Mesendoderm (in vitro differentiated cells): ENCODE results near the gene MRPL20.
"Not testable (repeated sequence)": the region's sequence is repeated elsewhere in the genome, so short reads cannot be mapped to it uniquely, and the experiment has no call there.

Experiments used
- DNase-seq: peaks from one replicate; pipeline ENCODE4 v3.0.0; 2013
- H2AK5ac ChIP-seq: 2 replicates; pipeline ENCODE4 v1.6.1; 2013; ENCODE audit warnings: low read length, inconsistent platforms
- H2BK120ac ChIP-seq: 2 replicates; pipeline ENCODE4 v1.6.1; 2013; ENCODE audit warnings: low read depth, mild to moderate bottlenecking, low read length, moderate library complexity, mixed read lengths
- H2BK15ac ChIP-seq: replicated peaks from 2 replicates; pipeline ENCODE4 v1.6.1; 2013; ENCODE audit warnings: low read depth, mild to moderate bottlenecking, moderate library complexity
- H2BK5ac ChIP-seq: 2 replicates; pipeline ENCODE4 v1.6.1; 2013; ENCODE audit warnings: low read length, inconsistent platforms
- H3K18ac ChIP-seq: 2 replicates; pipeline ENCODE4 v1.6.1; 2013; ENCODE audit warnings: mild to moderate bottlenecking, low read length, mixed read lengths
- H3K23ac ChIP-seq: one replicate; pipeline ENCODE4 v1.6.1; 2013; ENCODE audit warnings: low read length
- H3K27ac ChIP-seq: 2 replicates; pipeline ENCODE4 v1.5.1; 2013; ENCODE audit warnings: low read depth, mild to moderate bottlenecking, inconsistent platforms, low read length, moderate library complexity
- H3K27me3 ChIP-seq: 2 replicates; pipeline ENCODE4 v1.6.1; 2013; ENCODE audit warnings: low read length, control low read depth, mild to moderate bottlenecking, inconsistent platforms; ENCODE audit not compliant: insufficient read depth, poor library complexity
- H3K36me3 ChIP-seq: 2 replicates; pipeline ENCODE4 v1.6.1; 2013; ENCODE audit warnings: low read length, inconsistent platforms; ENCODE audit not compliant: control insufficient read depth, insufficient read depth
- H3K4ac ChIP-seq: one replicate; pipeline ENCODE4 v1.6.1; 2013; ENCODE audit warnings: low read depth, mild to moderate bottlenecking, low read length, moderate library complexity
- H3K4me1 ChIP-seq: 2 replicates; pipeline ENCODE4 v1.6.1; 2013; ENCODE audit warnings: low read depth, low read length, inconsistent platforms; ENCODE audit not compliant: control insufficient read depth
- H3K4me2 ChIP-seq: 2 replicates; pipeline ENCODE4 v1.6.1; 2013; ENCODE audit warnings: low read length
- H3K4me3 ChIP-seq: 2 replicates; pipeline ENCODE4 v1.5.1; 2013; ENCODE audit warnings: mild to moderate bottlenecking, low read length
- H3K56ac ChIP-seq: one replicate; pipeline ENCODE4 v1.6.1; 2013; ENCODE audit warnings: low read length
- H3K79me1 ChIP-seq: 2 replicates; pipeline ENCODE4 v1.6.1; 2013; ENCODE audit warnings: low read length, inconsistent platforms
- H3K79me2 ChIP-seq: 2 replicates; pipeline ENCODE4 v1.6.1; 2013; ENCODE audit warnings: mild to moderate bottlenecking, low read length; ENCODE audit not compliant: control insufficient read depth, insufficient read depth
- H3K9ac ChIP-seq: 2 replicates; pipeline ENCODE4 v1.6.1; 2013; ENCODE audit warnings: low read length, inconsistent platforms
- H4K5ac ChIP-seq: one replicate; pipeline ENCODE4 v1.6.1; 2013; ENCODE audit warnings: low read length
- H4K8ac ChIP-seq: one replicate; pipeline ENCODE4 v1.6.1; 2013; ENCODE audit warnings: low read depth, mild to moderate bottlenecking, control low read depth, low read length, moderate library complexity
- WGBS: extraction: QIAGEN DNeasy Blood & Tissue Kit; methylation state at CpG from one replicate; pipeline ENCODE4 v1.1.7; 2013; ENCODE audit warnings: low lambda C conversion rate, missing lambda C conversion rate; ENCODE audit not compliant: insufficient coverage; ENCODE audit errors: extremely low coverage; 5-methylcytosine and 5-hydroxymethylcytosine counted together

The MRPL20 gene

GRCh38 chr1:1452882-1453281, 45.8 kb upstream of the MRPL20 start:
- Histone ChIP-seq H3K56ac (no peak overlapping the region), H2BK15ac (no peak overlapping the region), H4K5ac (no peak overlapping the region), H3K18ac (no peak overlapping the region), H3K36me3 (no peaks in the 10 kb centered on the region), H3K4ac (no peak overlapping the region), H3K79me1 (no peaks in the 10 kb centered on the region), H3K4me2 (no peak overlapping the region), H2BK5ac (no peak overlapping the region), H3K4me1 (no peaks in the 10 kb centered on the region), H3K27me3 (no peaks in the 10 kb centered on the region), H3K9ac (no peak overlapping the region), H2AK5ac (no peak overlapping the region), H4K8ac (no peak overlapping the region), H3K23ac (no peak overlapping the region), H3K27ac (no peak overlapping the region), H3K4me3 (no peak overlapping the region), H3K79me2 (no peaks in the 10 kb centered on the region), H2BK120ac (no peak overlapping the region)
- no CpG with 5 or more reads among the region's 16 CpGs for WGBS
- DNase-seq = no peak

DNA sequence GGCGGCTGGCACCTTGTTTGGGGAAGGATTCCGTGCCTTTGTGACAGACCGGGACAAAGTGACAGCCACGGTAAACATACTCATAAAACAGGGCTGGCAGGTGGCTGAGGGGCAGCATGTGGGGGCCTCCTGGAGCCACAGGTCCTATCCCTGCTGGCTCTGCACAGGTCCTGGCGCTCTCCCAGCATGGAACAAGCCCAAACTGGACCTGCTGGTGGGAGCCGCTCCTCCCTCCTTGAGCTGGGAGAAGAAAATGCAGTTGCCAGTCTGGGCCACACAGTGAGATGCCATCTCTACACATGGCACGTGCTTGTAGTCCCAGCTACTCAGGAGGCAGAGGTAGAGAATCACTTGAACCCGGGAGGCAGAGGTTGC, 45.3 kb upstream of the MRPL20 start:
- not testable (repeated sequence) for H3K36me3 ChIP-seq, H3K27ac ChIP-seq, H3K4me2 ChIP-seq, H4K8ac ChIP-seq, H2BK5ac ChIP-seq, H3K79me1 ChIP-seq, H2BK120ac ChIP-seq, H3K4me3 ChIP-seq, H3K4ac ChIP-seq, H3K79me2 ChIP-seq, H3K18ac ChIP-seq, H3K27me3 ChIP-seq, H2BK15ac ChIP-seq, H3K9ac ChIP-seq, H3K23ac ChIP-seq, H2AK5ac ChIP-seq, H4K5ac ChIP-seq, H3K4me1 ChIP-seq, DNase-seq, H3K56ac ChIP-seq
- WGBS = no CpG with 5 or more reads among the region's 8 CpGs

DNA sequence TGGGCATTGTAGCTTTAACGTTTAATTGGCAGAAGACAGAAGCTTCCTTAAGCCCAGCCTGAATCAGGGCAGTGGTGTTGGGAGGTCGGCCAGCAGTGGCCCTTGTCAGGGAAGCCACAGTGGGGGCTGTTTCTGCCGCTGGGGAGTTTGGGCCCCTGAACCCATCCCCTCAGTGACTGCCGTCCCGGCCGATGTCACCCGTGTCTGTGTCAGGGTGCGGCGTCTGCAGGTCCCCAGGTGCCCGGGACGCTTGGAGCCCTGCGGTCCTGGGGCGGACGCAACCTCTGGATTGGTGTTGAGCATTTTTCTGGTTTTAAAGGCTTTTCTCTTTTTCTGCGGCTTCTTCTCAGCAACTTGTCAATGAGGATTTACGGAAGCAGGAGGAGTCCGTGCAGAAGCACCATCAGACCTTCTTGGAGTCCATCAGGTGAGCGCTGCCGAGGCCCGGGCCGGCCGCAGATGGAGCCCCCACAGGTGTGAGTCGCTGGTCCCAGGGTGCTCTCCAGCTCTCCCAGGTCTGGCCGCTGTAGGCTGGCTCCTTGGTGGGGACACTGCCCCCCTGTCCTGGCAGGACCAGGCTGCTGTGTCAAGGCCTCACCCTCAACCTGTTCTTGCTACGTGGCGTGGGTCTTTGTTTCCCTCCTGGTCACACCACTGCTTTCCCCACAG, 44.7 kb upstream of the MRPL20 start:
- Histone ChIP-seq H4K8ac (no peak overlapping the region), H3K9ac (no peak overlapping the region), H2BK5ac (no peak overlapping the region), H3K4ac (no peak overlapping the region), H3K4me3 (no peak overlapping the region), H2AK5ac (no peak overlapping the region), H3K18ac (no peak overlapping the region), H2BK15ac (no peak overlapping the region), H3K79me1 (no peaks in the 10 kb centered on the region), H3K27me3 (no peaks in the 10 kb centered on the region), H3K79me2 (no peaks in the 10 kb centered on the region), H3K36me3 (no peaks in the 10 kb centered on the region), H3K4me1 (no peaks in the 10 kb centered on the region), H3K56ac (no peak overlapping the region), H2BK120ac (no peak overlapping the region), H3K27ac (no peak overlapping the region), H3K4me2 (no peak overlapping the region), H3K23ac (no peak overlapping the region), H4K5ac (no peak overlapping the region)
- DNase-seq = no peak
- WGBS = no CpG with 5 or more reads among the region's 26 CpGs

- H4K5ac ChIP-seq, H3K4me1 ChIP-seq, H3K4me3 ChIP-seq, H3K79me1 ChIP-seq, H4K8ac ChIP-seq, H3K56ac ChIP-seq, H3K79me2 ChIP-seq, H2BK15ac ChIP-seq, H3K4ac ChIP-seq, H3K27me3 ChIP-seq, DNase-seq, H2BK5ac ChIP-seq, H3K27ac ChIP-seq, H3K18ac ChIP-seq, H2BK120ac ChIP-seq, H3K4me2 ChIP-seq, H3K23ac ChIP-seq, H3K9ac ChIP-seq, H3K36me3 ChIP-seq, H2AK5ac ChIP-seq: not testable (repeated sequence)
- no CpG with 5 or more reads among the region's 22 CpGs for WGBS
Measured at GRCh38 chr1:1450616-1451015, 43.5 kb upstream of the MRPL20 start.

- H4K8ac ChIP-seq = no peak within 1 kb of the TSS
- H3K4me2 ChIP-seq = no peak within 1 kb of the TSS
- no peak within 1 kb of the TSS for H3K4me3 ChIP-seq
- no peak within 1 kb of the TSS for H2BK120ac ChIP-seq
- H3K27me3 ChIP-seq = no peaks in the 10 kb centered on the region
- no peaks in the 10 kb centered on the region for H3K36me3 ChIP-seq
- no peaks in the 10 kb centered on the region for H3K4me1 ChIP-seq
- DNase-seq = no peak
- H3K9ac ChIP-seq = no peak within 1 kb of the TSS
- H3K18ac ChIP-seq = no peak within 1 kb of the TSS
- no peaks in the 10 kb centered on the region for H3K79me1 ChIP-seq
- no peak within 1 kb of the TSS for H4K5ac ChIP-seq
- H2AK5ac ChIP-seq = no peak within 1 kb of the TSS
- H3K27ac ChIP-seq = no peak within 1 kb of the TSS
- no CpG with 5 or more reads among the region's 6 CpGs for WGBS
- H3K56ac ChIP-seq = no peak within 1 kb of the TSS
- no peaks in the 10 kb centered on the region for H3K79me2 ChIP-seq
- no peak within 1 kb of the TSS for H2BK15ac ChIP-seq
- H2BK5ac ChIP-seq = no peak within 1 kb of the TSS
- H3K23ac ChIP-seq = no peak within 1 kb of the TSS
- no peak within 1 kb of the TSS for H3K4ac ChIP-seq
Measured at GRCh38 chr1:1449099-1449739, 42.1 kb upstream of the MRPL20 start, which contains the start of gene ATAD3C. Gene ATAD3C (plus strand): TSS chr1:1449689. CDS start chr1:1450684, 995 bp downstream.

GRCh38 chr1:1446631-1447030, 39.5 kb upstream of the MRPL20 start:
- not testable (repeated sequence) for H4K8ac ChIP-seq, H3K18ac ChIP-seq, DNase-seq, H3K79me2 ChIP-seq, H3K4me2 ChIP-seq, H2AK5ac ChIP-seq, H2BK120ac ChIP-seq, H3K9ac ChIP-seq, H3K36me3 ChIP-seq, H3K4ac ChIP-seq, H3K27ac ChIP-seq, H3K23ac ChIP-seq, H2BK15ac ChIP-seq, H4K5ac ChIP-seq, H3K79me1 ChIP-seq, H3K4me1 ChIP-seq, H3K4me3 ChIP-seq, H3K56ac ChIP-seq, H2BK5ac ChIP-seq, H3K27me3 ChIP-seq
- WGBS = no CpG with 5 or more reads among the region's 19 CpGs
